Activated naive CD8-positive, alpha-beta T cell treated with anti-CD3 and anti-CD28 coated beads, Interleukin-2, amount 50 U/mL, for 24 hours (primary cell): ENCODE results near the gene SHISA6.

Experiments
- ATAC-seq: fragments of 150-1000 bp; cut with Tn5 transposase; one replicate; pipeline ENCODE4 v1.10.0; 2021
- DNase-seq: peaks from one replicate; pipeline ENCODE4 v3.0.0; 2021
- H3K27ac Mint-ChIP-seq: one replicate; pipeline ENCODE4 v1.8.0; 2021; ENCODE audit warnings: mild to moderate bottlenecking, mixed read lengths
- H3K27me3 Mint-ChIP-seq: one replicate; pipeline ENCODE4 v1.8.0; 2021; ENCODE audit warnings: mixed read lengths
- H3K36me3 Mint-ChIP-seq: one replicate; pipeline ENCODE4 v1.8.0; 2021; ENCODE audit warnings: low read depth, mixed read lengths
- H3K4me1 Mint-ChIP-seq: one replicate; pipeline ENCODE4 v1.8.0; 2021; ENCODE audit warnings: mixed read lengths
- H3K4me3 Mint-ChIP-seq: one replicate; pipeline ENCODE4 v1.8.0; 2021; ENCODE audit warnings: mild to moderate bottlenecking, moderate library complexity, mixed read lengths
- H3K9me3 Mint-ChIP-seq: one replicate; pipeline ENCODE4 v1.8.0; 2021; ENCODE audit warnings: mixed read lengths

The SHISA6 gene

DNA sequence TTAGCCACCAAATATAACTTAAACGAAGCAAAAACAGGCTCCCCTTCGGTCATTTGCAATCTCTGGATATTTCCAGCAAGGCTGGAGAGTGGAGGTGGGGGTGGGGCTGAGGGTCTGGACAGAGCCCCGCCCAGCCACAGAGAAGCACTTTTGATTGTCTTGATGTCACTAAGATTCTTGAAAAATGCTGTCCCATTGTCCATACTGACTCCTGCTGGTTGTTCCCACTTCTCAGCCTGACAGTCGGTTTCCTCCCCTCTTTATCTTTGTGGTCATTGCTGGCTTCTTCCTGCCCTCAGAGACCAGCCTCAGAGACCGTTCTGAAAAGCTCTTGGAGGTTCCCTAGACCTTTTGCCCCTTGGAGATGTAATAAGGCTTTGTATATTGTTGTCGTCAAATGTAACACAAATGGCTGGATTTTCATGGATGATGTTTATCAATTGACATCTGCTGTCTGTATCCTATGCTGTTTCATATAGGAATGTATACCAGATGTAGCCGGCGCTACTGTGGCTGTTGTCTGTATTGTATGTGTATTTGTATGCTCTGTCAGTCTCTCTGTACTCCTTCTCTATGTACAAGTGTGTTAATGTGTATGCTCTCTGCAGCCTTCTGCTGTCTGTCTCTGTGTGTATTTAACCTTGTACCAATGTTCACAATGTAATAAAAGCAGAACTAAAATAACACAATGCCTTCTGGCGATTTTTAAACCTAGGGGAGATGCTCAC, 262.5 kb downstream of the SHISA6 start:
- Mint-ChIP-seq H3K36me3 (no peaks in the 10 kb centered on the region), H3K27me3 (no peaks in the 10 kb centered on the region), H3K9me3 (peaks cover 10% of the 10 kb centered on the region), H3K4me3 (no peak overlapping the region), H3K27ac (no peak overlapping the region), H3K4me1 (no peaks in the 10 kb centered on the region)
- ATAC-seq (no peak), DNase-seq (no peak)

DNA sequence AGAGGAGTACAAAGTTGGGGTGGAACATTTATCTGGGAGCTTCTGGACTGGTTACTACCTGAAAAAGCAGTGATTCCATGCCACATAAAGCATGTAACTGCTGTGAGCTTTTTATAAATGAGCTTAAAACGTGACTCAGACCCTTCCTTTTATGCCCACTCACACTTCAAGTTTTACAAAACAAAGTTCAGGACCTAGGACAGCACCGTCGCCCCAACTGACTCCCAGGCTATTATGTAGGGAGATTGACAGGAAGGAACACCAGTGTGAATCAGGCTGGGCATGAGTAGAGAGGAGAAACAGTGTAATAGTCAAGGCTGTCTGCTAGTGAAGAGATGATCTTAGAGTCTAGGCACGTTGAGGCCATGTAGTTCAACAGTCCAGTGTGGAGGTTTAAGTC, 265.6 kb downstream of the SHISA6 start:
- Mint-ChIP-seq H3K27ac (no peak overlapping the region), H3K9me3 (peaks cover 6% of the 10 kb centered on the region), H3K36me3 (no peaks in the 10 kb centered on the region), H3K27me3 (no peaks in the 10 kb centered on the region), H3K4me3 (no peak overlapping the region), H3K4me1 (no peaks in the 10 kb centered on the region)
- no peak for ATAC-seq
- DNase-seq: no peak

DNA sequence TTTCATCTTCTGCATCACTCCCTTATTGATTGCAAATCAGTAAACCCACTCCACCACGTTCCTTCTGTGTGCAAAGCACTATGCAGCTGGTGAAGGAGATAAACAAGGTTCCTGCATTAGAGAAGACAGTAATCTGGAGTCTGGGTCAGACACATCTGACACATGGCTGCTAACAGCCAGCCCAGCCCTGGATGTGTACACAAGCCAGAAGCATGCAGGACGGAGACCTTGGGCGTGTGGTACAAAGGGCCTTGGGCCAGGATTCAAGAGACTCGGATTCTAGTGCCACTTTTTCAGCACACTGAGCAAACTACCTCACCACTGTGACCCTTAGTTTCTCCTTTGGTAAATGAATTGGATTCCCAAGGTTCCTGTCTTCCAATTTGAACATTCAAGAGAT, 270.7 kb downstream of the SHISA6 start:
- H3K9me3 Mint-ChIP-seq: peaks cover 2% of the 10 kb centered on the region
- ATAC-seq: no peak

DNA sequence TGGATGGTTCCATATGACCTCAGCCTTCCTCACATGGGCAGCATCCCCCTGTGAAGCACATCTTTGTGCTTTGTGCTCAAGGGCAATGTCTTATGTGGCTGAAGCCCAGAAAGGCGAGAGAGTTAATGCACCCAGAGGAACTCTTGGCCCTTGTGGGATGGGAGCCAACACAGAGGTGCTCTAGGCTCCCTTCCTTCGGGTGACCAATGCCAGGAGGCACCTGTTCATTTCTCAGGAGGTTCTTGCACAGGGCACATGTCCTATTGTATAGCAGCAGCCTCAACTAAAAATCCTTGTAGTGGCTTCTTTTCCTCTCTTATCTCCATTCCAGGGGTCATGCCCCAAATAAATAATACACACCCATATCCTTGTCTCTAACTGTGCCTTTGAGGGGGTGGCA, 273.6 kb downstream of the SHISA6 start:
- Mint-ChIP-seq H3K27me3 (no peaks in the 10 kb centered on the region), H3K27ac (no peak overlapping the region), H3K4me3 (no peak overlapping the region), H3K9me3 (no peaks in the 10 kb centered on the region), H3K36me3 (no peaks in the 10 kb centered on the region), H3K4me1 (no peaks in the 10 kb centered on the region)
- DNase-seq (no peak), ATAC-seq (no peak)

More for the DNA sequence above, 270.7 kb downstream of the SHISA6 start:
- no peaks in the 10 kb centered on the region for H3K27me3 Mint-ChIP-seq
- no peaks in the 10 kb centered on the region for H3K4me1 Mint-ChIP-seq
- no peak for DNase-seq
- H3K36me3 Mint-ChIP-seq: no peaks in the 10 kb centered on the region
- no peak overlapping the region for H3K4me3 Mint-ChIP-seq
- no peak overlapping the region for H3K27ac Mint-ChIP-seq

DNA sequence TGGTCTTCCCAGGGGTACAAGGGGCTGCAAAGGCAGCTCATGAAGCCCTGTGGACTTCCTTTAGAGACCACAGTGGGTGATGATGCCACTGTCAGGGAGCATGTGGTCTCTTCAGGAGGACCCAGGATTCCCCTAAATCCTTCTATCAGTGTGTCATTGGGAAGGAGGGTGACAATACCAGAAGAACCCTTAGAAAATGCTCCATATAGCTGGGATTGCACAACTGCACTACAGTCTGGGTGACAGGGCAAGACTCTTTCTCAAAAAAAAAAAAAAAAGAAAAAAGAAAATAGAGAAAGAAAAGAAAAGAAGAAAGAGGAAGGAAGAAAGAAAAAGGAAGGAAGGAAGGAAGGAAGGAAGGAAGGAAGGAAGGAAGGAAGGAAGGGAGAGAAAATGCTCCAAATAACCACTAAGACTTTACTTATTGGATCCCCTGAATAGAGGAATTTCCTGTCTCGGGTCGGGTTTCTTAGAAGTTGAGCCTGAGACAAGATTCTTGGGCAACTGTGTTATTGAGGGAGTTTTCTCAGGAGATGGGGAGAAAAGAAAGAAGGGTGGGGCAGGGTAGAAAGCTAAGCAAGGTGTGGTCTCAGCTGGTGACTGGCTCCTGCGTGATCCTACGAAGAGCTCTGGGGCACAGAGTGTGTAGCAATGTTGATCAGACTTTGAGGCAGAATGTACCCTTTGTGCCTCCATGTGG, 274.1 kb downstream of the SHISA6 start:
- H3K4me3 Mint-ChIP-seq: no peak overlapping the region
- no peaks in the 10 kb centered on the region for H3K36me3 Mint-ChIP-seq
- H3K4me1 Mint-ChIP-seq: no peaks in the 10 kb centered on the region
- no peak for DNase-seq
- no peaks in the 10 kb centered on the region for H3K27me3 Mint-ChIP-seq
- no peaks in the 10 kb centered on the region for H3K9me3 Mint-ChIP-seq
- no peak for ATAC-seq
- no peak overlapping the region for H3K27ac Mint-ChIP-seq

DNA sequence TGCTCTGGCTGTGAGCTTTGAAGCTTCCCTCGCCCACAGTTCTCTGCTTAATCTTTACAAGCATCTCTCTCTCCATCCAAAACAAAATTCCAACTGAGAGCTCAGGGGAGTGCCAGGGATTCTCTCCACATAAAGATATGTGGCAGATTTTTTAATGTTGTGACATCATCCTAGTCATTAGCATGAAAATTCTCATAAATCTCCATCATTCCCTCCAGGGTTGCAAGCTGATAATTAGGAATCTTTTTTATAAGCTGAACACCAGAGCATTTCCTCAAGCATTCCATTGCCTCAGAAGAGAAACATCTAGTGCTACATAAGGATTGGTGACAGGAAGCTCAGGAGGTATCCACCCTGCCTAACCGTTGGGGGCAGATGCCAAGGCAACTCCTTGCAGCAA, 274.9 kb downstream of the SHISA6 start:
- no peaks in the 10 kb centered on the region for H3K4me1 Mint-ChIP-seq
- no peak for ATAC-seq
- H3K4me3 Mint-ChIP-seq: no peak overlapping the region
- H3K27me3 Mint-ChIP-seq: no peaks in the 10 kb centered on the region
- no peaks in the 10 kb centered on the region for H3K36me3 Mint-ChIP-seq
- H3K9me3 Mint-ChIP-seq: no peaks in the 10 kb centered on the region
- DNase-seq: no peak
- no peak overlapping the region for H3K27ac Mint-ChIP-seq

DNA sequence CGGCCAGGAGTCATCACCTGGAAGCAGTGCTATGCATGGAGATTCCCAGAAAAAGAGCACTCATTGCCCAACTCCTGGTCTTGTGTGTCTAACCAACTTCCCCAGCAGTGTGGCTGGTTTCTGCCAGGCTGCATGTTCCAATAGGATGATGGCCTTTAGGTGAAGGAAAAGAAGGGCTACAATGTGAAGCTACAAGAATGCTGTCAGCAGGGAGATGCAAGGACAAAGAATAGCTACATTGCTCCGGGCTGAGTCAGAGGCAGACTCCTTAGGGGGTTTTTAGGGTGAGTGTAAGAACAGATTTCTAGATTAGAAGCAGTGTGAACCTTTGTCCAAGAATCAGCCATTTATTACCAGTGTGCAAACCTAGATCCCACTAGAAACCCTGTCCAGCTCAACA, 294.2 kb downstream of the SHISA6 start:
- H3K9me3 Mint-ChIP-seq: peaks cover 25% of the 10 kb centered on the region

DNA sequence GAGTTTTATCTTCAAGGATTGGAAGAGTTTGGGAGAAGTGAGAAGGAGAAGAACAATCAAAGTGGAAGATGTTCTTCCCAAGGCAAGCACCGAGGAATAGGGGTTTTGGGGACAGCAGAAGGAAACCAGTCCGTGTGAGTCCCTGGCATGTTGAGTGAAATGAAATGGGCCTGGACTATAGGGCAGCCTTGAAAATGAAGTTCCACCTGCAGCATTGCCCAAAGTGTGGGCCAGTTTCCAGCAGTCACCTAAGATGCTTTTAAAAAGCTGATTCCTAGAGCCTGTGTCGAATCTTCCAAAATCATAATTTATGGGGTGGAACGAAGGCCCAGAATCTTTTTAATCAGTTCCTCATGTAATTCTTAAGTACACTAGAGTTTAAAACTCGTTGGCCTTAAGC, 297.4 kb downstream of the SHISA6 start:
- no peaks in the 10 kb centered on the region for H3K27me3 Mint-ChIP-seq
- H3K36me3 Mint-ChIP-seq: no peaks in the 10 kb centered on the region
- H3K4me1 Mint-ChIP-seq: no peaks in the 10 kb centered on the region
- ATAC-seq (no peak), DNase-seq (no peak)
- H3K9me3 Mint-ChIP-seq: peaks cover 32% of the 10 kb centered on the region
- no peak overlapping the region for H3K27ac Mint-ChIP-seq
- H3K4me3 Mint-ChIP-seq: no peak overlapping the region

More for the DNA sequence above, 294.2 kb downstream of the SHISA6 start:
- H3K27me3 Mint-ChIP-seq: no peaks in the 10 kb centered on the region
- ATAC-seq: no peak
- no peak for DNase-seq
- H3K4me1 Mint-ChIP-seq: no peaks in the 10 kb centered on the region
- no peak overlapping the region for H3K27ac Mint-ChIP-seq
- no peak overlapping the region for H3K4me3 Mint-ChIP-seq
- H3K36me3 Mint-ChIP-seq: no peaks in the 10 kb centered on the region

DNA sequence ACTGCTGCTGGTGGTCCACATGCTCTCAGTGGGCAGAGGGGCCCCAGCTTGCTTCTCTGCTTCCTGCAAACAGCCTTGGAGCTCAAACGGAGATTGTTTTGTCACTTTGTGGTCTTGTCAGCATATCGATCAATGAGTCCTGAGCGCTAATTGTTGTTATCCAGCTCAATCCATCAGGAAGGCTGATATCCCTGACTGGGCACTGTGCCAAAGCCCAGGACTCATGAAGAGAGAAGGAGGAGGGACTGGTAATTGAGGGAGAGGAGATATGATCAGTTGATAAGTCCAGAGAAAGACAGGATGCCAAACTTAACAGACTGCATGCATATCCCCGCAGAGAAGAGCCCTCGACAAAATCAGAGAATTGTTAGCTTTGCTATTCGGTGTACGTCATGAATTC, 298.6 kb downstream of the SHISA6 start:
- no peak overlapping the region for H3K27ac Mint-ChIP-seq
- no peaks in the 10 kb centered on the region for H3K4me1 Mint-ChIP-seq

DNA sequence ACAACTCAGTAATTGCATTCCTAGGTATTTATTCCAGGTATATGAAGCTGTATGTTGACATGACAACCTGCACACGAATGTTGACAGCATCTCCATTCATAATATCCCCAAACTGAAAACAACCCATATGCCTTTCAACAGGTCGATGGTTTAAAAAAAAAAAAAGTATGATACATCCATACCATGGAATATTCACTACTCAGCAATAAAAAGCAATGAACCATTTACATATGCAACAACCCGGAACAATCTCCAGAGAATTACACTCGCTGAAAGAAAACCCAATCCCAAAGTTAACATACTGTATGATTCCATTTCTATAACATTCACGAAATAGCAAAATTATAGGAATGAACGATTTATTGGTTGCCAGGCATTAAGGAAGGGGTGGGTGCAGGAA, 304.0 kb downstream of the SHISA6 start:
- no peaks in the 10 kb centered on the region for H3K36me3 Mint-ChIP-seq
- no peaks in the 10 kb centered on the region for H3K27me3 Mint-ChIP-seq
- H3K4me3 Mint-ChIP-seq: no peak overlapping the region
- DNase-seq (no peak), ATAC-seq (no peak)
- H3K27ac Mint-ChIP-seq: no peak overlapping the region
- H3K9me3 Mint-ChIP-seq: peaks cover 12% of the 10 kb centered on the region
- no peaks in the 10 kb centered on the region for H3K4me1 Mint-ChIP-seq

More for the DNA sequence above, 298.6 kb downstream of the SHISA6 start:
- DNase-seq: no peak
- ATAC-seq: no peak
- H3K36me3 Mint-ChIP-seq: no peaks in the 10 kb centered on the region
- peaks cover 26% of the 10 kb centered on the region for H3K9me3 Mint-ChIP-seq
- no peak overlapping the region for H3K4me3 Mint-ChIP-seq
- no peaks in the 10 kb centered on the region for H3K27me3 Mint-ChIP-seq

DNA sequence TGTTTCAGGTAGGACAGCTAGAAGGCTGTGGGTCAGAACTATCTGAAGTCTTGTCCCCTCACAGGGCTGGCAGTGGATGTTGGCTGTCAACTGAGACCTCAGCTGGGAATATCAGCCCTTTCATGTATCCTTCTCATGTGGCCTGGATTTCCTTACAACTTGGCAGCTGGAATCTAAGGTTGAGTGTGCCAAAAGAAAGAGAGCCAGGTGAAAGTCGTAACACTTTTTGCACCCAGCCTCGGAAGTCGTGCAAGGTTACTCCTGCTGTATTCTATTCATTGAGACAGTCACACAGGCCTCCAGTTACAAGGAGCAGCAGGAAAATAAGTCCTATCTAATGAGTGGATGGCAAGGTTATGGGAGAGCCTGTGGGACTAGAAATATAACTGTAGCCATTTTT, 304.7 kb downstream of the SHISA6 start:
- Mint-ChIP-seq H3K9me3 (peaks cover 14% of the 10 kb centered on the region), H3K36me3 (no peaks in the 10 kb centered on the region), H3K4me3 (no peak overlapping the region), H3K4me1 (no peaks in the 10 kb centered on the region), H3K27me3 (no peaks in the 10 kb centered on the region), H3K27ac (no peak overlapping the region)
- no peak for ATAC-seq
- DNase-seq: no peak

DNA sequence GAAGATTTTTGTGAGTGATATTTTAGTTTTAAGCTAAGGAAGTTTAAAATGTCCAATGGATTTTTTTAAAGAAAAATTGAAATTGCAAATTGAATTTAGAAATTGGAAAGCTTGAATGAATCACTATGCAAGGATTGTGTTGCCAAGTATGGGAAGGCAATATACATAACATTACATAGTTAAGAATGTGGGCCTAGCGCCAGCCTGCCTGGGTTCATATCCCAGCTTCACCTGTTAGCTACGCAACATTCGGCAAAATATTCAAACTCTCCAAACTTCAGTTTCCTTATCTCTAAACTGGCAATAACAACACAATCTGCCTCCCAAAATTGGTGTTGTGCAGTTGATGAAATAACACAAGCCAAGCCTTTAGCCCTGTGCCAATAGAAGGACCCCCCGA, 306.8 kb downstream of the SHISA6 start:
- Mint-ChIP-seq H3K36me3 (no peaks in the 10 kb centered on the region), H3K9me3 (peaks cover 9% of the 10 kb centered on the region), H3K4me1 (no peaks in the 10 kb centered on the region), H3K27me3 (no peaks in the 10 kb centered on the region), H3K27ac (no peak overlapping the region), H3K4me3 (no peak overlapping the region)
- DNase-seq: no peak
- no peak for ATAC-seq

DNA sequence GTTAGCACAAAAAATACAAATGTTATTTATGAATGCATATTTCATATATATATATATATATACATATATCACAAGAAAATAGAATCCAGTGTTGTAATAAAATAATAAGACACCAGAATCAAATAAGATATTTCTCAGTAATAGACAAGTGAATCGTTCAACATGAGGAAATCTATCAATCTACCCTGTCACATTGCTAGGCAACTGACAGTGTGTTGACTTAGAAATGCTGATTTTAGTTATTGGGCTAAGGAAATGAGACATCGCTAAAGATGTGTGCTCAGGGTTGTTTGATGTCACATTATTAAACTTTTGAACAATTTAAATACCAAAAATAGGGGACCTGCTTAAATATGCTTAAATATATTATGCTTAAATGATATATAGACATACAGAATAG, 307.4 kb downstream of the SHISA6 start:
- Mint-ChIP-seq H3K9me3 (peaks cover 11% of the 10 kb centered on the region), H3K27ac (no peak overlapping the region), H3K27me3 (no peaks in the 10 kb centered on the region), H3K4me1 (no peaks in the 10 kb centered on the region), H3K4me3 (no peak overlapping the region), H3K36me3 (no peaks in the 10 kb centered on the region)
- no peak for DNase-seq
- ATAC-seq: no peak

DNA sequence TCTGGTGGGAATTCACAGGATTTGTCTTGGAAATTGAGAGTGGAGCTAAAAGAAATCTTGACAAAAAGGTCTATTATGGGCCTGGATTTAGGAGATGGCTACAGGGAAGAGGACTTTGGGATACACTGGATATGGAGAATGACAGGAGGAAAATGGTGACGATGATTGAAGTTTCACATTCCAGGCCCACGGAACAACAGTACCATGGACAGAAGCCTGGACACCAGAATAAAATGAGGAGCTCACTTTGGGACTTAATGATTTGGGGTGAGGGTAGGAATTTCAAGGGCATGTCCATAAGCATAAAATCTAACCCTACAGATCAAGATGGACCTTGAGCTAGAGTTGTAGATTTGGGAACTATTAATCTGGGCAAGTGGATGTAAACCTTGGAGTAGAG, 309.4 kb downstream of the SHISA6 start:
- Mint-ChIP-seq H3K36me3 (no peaks in the 10 kb centered on the region), H3K27me3 (peaks cover 3% of the 10 kb centered on the region), H3K27ac (no peak overlapping the region), H3K9me3 (peaks cover 16% of the 10 kb centered on the region), H3K4me1 (no peaks in the 10 kb centered on the region), H3K4me3 (no peak overlapping the region)
- no peak for ATAC-seq
- no peak for DNase-seq

DNA sequence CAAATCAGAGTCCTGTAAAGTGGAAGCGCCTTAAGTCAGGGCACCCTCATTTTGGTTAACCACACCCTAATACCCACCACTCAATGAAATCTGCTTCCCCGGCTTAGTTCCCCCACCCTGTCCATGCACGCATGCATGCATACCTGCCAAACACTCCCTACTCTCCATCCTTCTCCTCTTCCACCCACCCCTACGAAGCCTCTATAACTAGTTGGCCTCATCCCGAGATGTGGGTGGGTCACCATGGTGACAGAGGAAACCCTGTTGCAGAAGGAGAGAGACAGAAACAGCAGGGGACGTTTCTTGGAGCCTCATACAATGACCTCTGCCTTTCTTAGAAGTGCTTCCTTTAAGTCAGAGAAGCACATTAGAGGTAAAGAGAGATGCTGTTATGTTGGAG, 310.4 kb downstream of the SHISA6 start:
- peaks cover 16% of the 10 kb centered on the region for H3K9me3 Mint-ChIP-seq
- peaks cover 3% of the 10 kb centered on the region for H3K27me3 Mint-ChIP-seq
- no peak for DNase-seq
- no peaks in the 10 kb centered on the region for H3K4me1 Mint-ChIP-seq
- H3K4me3 Mint-ChIP-seq: no peak overlapping the region
- no peaks in the 10 kb centered on the region for H3K36me3 Mint-ChIP-seq
- H3K27ac Mint-ChIP-seq: no peak overlapping the region
- ATAC-seq: no peak
